PC-9 (cell line): ENCODE results near the gene NUDCD3.

Experiments
- CTCF ChIP-seq: fragments of 200-600 bp; sonication (generic); conservative IDR thresholded peaks from 2 replicates; pipeline ENCODE4 v1.6.1; 2017; ENCODE audit warnings: mixed run types, antibody characterized with exemption, mild to moderate bottlenecking, moderate library complexity
- EZH2 ChIP-seq: fragments of 200-600 bp; sonication (generic); IDR thresholded peaks from 2 replicates; pipeline ENCODE4 v1.8.0; 2017; ENCODE audit warnings: antibody characterized with exemption, low read depth

- no peak for TF ChIP-seq CTCF
- TF ChIP-seq EZH2: no peak
These were observed 21.5 kb upstream of the NUDCD3 start for GRCh38 chr7:44511863-44512468.
